Activated CD4-positive, alpha-beta T cell treated with anti-CD3 and anti-CD28 coated beads, Interleukin-2, amount 10 ng/mL, durations not matched to agents 24 days and 14 days (primary cell): ENCODE results near the gene NKAIN1. TPM values are rescaled to one million over a fixed set of nuclear protein-coding genes. Genes with fewer than 3 reads are reported as not detected.

Experiments
- DNase-seq: peaks from one replicate; pipeline ENCODE4 v3.0.0; 2022
- H3K27ac Mint-ChIP-seq: one replicate; pipeline ENCODE4 v1.8.0; 2022; ENCODE audit warnings: mild to moderate bottlenecking, mixed read lengths
- H3K27me3 Mint-ChIP-seq: one replicate; pipeline ENCODE4 v1.8.0; 2022; ENCODE audit warnings: mixed read lengths
- H3K36me3 Mint-ChIP-seq: one replicate; pipeline ENCODE4 v1.8.0; 2022; ENCODE audit warnings: low read depth, mild to moderate bottlenecking, mixed read lengths
- H3K4me1 Mint-ChIP-seq: one replicate; pipeline ENCODE4 v1.8.0; 2021; ENCODE audit warnings: mixed read lengths
- H3K4me3 Mint-ChIP-seq: one replicate; pipeline ENCODE4 v1.8.0; 2022; ENCODE audit warnings: mild to moderate bottlenecking, moderate library complexity, mixed read lengths
- H3K9me3 Mint-ChIP-seq: one replicate; pipeline ENCODE4 v1.8.0; 2021; ENCODE audit warnings: mixed read lengths
- intact Hi-C: fragments of 100-400 bp; cut with micrococcal nuclease; formaldehyde crosslinking; loops from one replicate; pipeline ENCODE4 v1.15.1; 2023
- total RNA-seq: library from RNA; stranded (reverse); gene quantifications from 2 replicates; pipeline ENCODE4 v1.2.3, GENCODE V29; 2022

NKAIN1 gene
- total RNA-seq, 1 donor from 2014 or later = not detected

DNA sequence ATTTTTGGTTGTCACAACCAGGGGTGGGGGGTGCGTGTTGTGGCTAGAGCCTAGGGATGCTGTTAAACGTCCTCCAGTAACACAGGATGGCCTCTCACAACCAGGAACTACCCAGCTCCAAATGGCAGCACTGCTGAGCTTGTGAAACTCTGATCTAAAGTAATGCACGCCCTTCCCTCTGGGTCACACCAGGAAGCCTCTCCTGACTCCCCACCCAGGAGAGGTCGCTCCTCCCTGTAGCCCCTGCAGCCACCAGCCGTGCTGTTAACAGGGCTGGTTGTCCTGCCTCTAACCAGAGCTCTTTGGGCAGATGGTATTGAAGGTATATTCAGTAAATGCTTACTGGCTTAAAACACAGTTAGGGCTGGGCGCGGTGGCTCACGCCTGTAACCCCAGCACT, 73.2 kb downstream of the NKAIN1 start:
- Mint-ChIP-seq H3K4me1 (peaks cover 14% of the 10 kb centered on the region), H3K27ac (no peak overlapping the region), H3K36me3 (no peaks in the 10 kb centered on the region), H3K4me3 (no peak overlapping the region), H3K9me3 (no peaks in the 10 kb centered on the region), H3K27me3 (peaks cover 4% of the 10 kb centered on the region)
- DNase-seq = no peak
- intact Hi-C loops = no loop called here

DNA sequence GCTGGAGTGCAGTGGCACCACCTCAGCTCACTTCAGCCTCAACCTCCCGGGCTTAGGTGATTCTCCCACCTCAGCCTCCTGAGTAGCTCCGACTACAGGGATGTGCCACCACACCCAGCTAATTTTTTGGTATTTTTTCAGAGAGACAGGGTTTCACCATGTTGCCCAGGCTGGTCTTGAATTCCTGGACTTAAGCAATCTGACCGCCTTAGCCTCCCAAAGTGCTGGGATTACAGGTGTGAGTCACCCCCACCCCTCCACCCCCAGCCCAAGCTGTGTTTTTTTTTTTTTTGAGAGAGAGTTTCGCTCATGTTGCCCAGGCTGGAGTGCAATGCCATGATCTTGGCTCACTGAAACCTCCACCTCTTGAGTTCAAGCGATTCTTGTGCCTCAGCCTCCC, 75.4 kb downstream of the NKAIN1 start:
- Mint-ChIP-seq H3K36me3 (no peaks in the 10 kb centered on the region), H3K4me1 (peaks cover 9% of the 10 kb centered on the region), H3K27ac (no peak overlapping the region), H3K9me3 (no peaks in the 10 kb centered on the region), H3K27me3 (peaks cover 4% of the 10 kb centered on the region), H3K4me3 (no peak overlapping the region)
- no peak for DNase-seq
- intact Hi-C loops = no loop called here

DNA sequence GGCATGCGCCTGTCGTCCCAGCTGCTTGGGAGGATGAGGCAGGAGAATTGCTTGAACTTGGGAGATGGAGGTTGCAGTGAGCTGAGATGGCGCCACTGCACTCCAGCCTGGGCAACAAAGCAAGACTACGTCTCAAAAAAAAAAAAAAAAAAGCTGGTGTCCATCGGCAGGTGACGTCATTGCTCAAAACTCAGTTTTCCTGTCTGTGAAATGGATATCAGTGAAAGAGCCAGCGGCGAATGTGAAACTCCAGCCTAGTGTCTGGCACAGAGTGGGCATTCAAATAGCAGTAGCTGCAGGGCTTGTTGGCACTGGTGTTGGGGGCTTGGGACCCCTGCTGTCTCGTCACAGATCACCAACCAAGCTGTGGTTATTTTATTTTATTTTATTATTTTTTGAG, 75.8 kb downstream of the NKAIN1 start:
- H3K27ac Mint-ChIP-seq = no peak overlapping the region
- H3K4me3 Mint-ChIP-seq = no peak overlapping the region
- H3K4me1 Mint-ChIP-seq = peaks cover 9% of the 10 kb centered on the region
- DNase-seq = no peak
- H3K27me3 Mint-ChIP-seq = peaks cover 4% of the 10 kb centered on the region
- H3K9me3 Mint-ChIP-seq = no peaks in the 10 kb centered on the region
- no peaks in the 10 kb centered on the region for H3K36me3 Mint-ChIP-seq
- intact Hi-C loops = no loop called here

DNA sequence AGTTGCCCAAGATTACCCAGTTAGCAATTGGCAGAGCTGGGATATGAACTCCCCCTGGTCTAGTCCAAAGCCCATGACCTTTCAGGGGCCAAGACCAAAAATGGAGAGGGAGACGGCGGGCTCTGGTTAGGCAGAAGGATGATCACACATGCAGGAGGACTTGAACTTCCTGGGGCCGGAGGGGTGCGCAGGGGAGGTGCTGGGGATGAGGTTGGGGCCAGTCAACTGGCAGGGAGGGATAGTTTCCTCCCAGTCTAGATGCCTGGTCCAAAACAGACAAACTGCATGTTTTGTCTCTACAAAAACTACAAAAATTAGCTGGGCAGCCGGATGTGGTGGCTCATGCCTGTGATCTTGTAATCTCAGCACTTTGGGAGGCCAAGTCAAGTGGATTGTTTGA, 78.1 kb downstream of the NKAIN1 start:
- no peaks in the 10 kb centered on the region for H3K36me3 Mint-ChIP-seq
- no peak for DNase-seq
- peaks cover 4% of the 10 kb centered on the region for H3K27me3 Mint-ChIP-seq
- peak overlapping the region; percentile 51 for H3K27ac Mint-ChIP-seq
- peak overlapping the region; percentile 54 for H3K4me3 Mint-ChIP-seq
- peaks cover 9% of the 10 kb centered on the region for H3K4me1 Mint-ChIP-seq
- no peaks in the 10 kb centered on the region for H3K9me3 Mint-ChIP-seq
- intact Hi-C loops = no loop called here

DNA sequence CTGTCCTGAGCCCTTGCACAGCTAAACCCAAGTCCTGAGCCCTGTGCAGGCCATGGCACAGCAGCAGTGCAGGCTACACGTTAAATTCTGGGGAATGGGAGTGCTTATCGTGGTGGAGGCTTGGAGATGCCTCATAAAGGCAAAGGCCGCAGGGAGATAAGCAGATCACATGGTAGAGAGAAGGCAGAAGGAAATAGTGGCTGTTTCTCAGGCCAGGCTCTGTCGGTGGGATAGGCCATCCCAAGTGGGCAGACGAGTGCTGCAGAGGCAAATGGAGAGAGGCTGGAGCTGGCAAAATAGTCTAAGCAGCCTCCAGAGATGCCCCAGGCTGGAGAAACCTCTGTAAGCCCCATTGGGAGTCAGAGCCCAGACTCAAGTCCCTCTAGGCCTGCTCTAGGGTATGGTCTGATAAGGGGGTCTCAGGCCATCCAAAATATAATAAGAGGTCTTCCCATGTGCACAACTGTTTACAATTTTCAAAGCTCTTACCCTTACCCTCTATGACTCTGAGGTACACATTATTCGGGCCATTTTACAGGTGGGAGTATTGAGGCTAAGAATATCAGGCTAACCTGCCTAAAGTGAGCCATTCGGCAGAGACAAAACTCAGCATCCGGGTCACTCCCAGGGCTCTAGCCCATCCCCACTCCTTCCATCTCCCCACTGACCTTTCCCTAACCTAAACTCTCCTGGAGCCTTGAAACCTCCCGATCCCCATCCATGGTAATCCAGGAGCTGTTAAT, 79.6 kb downstream of the NKAIN1 start:
- no peak overlapping the region for H3K4me3 Mint-ChIP-seq
- intact Hi-C loops = loop anchor here (10.0 kb wide), 1 partner anchor 445 kb away; no protein-coding TSS in a partner anchor
- H3K27ac Mint-ChIP-seq = no peak overlapping the region
- H3K27me3 Mint-ChIP-seq = peaks cover 2% of the 10 kb centered on the region
- DNase-seq = no peak
- H3K9me3 Mint-ChIP-seq = no peaks in the 10 kb centered on the region
- H3K4me1 Mint-ChIP-seq = peaks cover 14% of the 10 kb centered on the region
- H3K36me3 Mint-ChIP-seq = peaks cover 3% of the 10 kb centered on the region

DNA sequence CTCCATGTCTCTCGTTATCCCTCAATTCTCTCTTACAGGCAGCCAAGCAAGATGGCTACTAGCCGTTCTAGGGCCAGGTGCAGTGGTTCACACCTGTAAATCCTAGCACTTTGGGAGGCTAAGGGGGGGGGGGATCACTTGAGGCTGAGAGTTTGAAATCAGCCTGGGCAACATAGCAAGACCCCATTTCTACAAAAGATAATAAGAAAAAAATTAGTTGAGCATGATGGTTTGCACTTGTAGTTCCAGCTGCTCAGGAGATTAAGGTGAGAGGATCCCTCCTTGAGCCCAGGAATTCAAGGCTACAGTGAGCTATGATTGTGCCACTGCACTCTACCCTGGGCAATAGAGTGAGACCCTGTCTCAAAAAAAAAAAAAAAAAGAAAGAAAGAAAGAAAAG, 80.4 kb downstream of the NKAIN1 start:
- Mint-ChIP-seq H3K4me3 (no peak overlapping the region), H3K27me3 (peaks cover 2% of the 10 kb centered on the region), H3K36me3 (peaks cover 3% of the 10 kb centered on the region), H3K27ac (no peak overlapping the region), H3K9me3 (no peaks in the 10 kb centered on the region), H3K4me1 (peaks cover 14% of the 10 kb centered on the region)
- DNase-seq = no peak
- intact Hi-C loops = loop anchor here (10.0 kb wide), 1 partner anchor 445 kb away; no protein-coding TSS in a partner anchor

DNA sequence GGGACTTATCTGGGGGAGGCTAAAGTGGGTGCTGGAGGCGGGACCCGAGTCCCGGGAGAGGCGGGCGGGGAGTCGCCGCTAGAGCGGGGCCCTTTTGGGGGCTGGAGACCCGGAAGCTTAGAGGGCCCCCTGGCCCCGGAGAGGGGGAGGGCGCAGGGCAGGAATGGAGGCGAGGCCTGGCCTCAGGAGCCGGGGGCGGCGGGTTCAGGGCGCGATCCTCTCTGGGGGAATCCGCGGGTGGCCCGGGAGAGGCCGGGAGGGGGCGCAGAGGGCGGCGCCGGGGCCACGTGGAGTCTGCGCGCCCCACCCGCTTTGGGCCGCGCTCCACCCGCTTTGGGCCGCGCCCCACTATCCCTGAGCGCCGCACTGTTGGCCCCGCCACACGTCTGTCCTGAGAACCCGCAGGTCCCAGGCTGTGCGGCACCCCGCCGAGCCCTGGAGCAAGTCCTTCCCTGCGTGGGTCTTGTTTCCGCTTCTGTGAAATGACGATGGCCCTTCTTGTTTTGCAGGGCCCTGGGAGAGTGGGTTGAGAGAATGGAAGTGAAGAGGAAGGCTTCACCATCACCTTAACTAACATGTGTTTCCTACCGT, 84.4 kb downstream of the NKAIN1 start:
- Mint-ChIP-seq H3K36me3 (peaks cover 3% of the 10 kb centered on the region), H3K27ac (peak overlapping the region; percentile 84), H3K4me1 (peaks cover 6% of the 10 kb centered on the region), H3K4me3 (peak overlapping the region; percentile 96), H3K27me3 (peaks cover 4% of the 10 kb centered on the region), H3K9me3 (no peaks in the 10 kb centered on the region)
- DNase-seq = peak; percentile 91
- intact Hi-C loops = loop anchor here (2.0 to 10.0 kb wide), 2 partner anchors 91 to 441 kb away; partner anchors contain the start of gene PUM1

DNA sequence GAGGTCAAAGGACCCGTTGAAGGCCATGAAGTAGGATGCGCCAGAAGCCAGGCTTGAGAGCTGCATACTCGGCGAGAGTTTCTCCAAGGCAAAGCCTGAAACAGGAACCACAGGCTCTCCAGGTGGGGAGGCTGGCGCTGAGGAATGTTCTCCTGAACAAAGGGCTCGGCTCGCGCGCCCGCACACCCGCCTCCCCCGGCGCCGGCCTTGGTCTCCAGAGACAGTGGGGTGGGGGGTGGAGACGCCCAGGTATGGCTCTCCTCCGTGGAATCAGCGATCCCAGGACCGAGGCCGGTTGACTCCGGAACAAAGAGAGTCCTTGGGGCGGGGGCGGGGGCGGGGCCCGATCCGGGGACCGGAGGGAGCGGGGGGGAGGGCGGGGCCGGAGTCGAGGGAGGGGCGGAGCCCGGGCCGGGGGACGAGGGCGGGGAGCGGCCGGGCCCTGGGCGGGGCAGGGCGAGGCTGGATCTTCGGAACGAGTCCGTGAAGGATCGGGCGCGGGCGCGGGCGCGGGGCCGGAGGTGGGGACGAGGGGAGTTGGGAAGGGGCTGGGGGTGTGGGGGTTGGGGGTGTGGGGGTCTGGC, 85.0 kb downstream of the NKAIN1 start:
- Mint-ChIP-seq H3K9me3 (no peaks in the 10 kb centered on the region), H3K36me3 (peaks cover 3% of the 10 kb centered on the region), H3K4me3 (peak overlapping the region; percentile 96), H3K27ac (peak overlapping the region; percentile 66), H3K27me3 (peaks cover 4% of the 10 kb centered on the region), H3K4me1 (peaks cover 6% of the 10 kb centered on the region)
- DNase-seq = peak; percentile 90
- intact Hi-C loops = loop anchor here (2.0 to 10.0 kb wide), 2 partner anchors 90 to 440 kb away; partner anchors contain the start of gene PUM1

DNA sequence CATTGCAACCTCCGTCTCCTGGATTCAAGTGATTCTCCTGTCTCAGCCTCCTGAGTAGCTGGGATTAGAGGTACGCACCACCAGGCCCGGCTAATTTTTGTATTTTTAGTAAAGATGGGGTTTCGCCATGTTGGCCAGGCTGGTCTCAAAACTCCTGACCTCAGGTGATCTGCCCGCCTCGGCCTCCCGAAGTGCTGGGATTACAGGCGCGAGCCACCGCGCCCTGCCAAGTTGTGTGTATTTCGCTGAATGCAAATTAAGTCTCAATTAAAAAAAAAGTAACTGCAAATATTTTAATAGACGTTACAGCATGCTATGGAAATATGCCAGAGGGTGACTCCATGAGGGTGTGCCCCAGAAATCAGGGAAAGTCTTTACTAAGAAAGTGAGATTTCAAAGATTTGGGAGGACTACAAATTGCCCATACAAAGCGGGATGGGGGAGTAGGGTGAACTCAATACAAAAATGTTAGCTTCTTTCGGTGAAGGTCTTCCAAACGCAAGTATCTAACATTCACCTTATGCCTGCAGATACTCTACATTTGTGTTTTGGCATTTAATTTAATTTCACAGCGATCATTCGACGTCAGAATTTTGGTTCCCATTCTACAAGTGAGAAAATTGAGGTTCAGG, 85.6 kb downstream of the NKAIN1 start:
- intact Hi-C loops = loop anchor here (2.0 to 10.0 kb wide), 2 partner anchors 89 to 439 kb away; partner anchors contain the start of gene PUM1

DNA sequence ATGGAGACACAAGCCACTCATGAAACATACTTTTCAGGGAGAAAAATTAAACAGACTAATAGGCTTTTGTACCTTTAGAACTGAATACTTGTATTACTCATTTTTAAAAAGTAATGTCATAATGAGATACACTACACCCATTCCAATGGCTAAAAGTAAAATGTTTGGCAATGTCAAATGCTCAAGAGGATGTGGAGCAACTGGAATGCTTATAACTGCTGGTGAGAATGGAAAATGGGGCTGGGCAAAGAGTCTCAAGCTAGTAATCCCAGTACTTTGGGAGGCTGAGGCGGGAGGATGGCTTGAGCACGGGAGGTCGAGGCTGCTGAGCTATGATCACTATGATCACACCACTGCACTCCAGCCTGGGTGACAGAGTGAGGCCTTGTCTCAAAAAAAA, 86.3 kb downstream of the NKAIN1 start:
- intact Hi-C loops = loop anchor here (10.0 kb wide), 1 partner anchor 439 kb away; no protein-coding TSS in a partner anchor
- H3K4me1 Mint-ChIP-seq = peaks cover 6% of the 10 kb centered on the region
- no peak overlapping the region for H3K27ac Mint-ChIP-seq
- peaks cover 3% of the 10 kb centered on the region for H3K36me3 Mint-ChIP-seq
- H3K27me3 Mint-ChIP-seq = peaks cover 4% of the 10 kb centered on the region
- peak overlapping the region; percentile 42 for H3K4me3 Mint-ChIP-seq
- no peak for DNase-seq
- H3K9me3 Mint-ChIP-seq = no peaks in the 10 kb centered on the region

More for the DNA sequence above, 85.6 kb downstream of the NKAIN1 start:
- Mint-ChIP-seq H3K36me3 (peaks cover 3% of the 10 kb centered on the region), H3K9me3 (no peaks in the 10 kb centered on the region), H3K27ac (peak overlapping the region; percentile 66), H3K27me3 (peaks cover 4% of the 10 kb centered on the region), H3K4me1 (peaks cover 6% of the 10 kb centered on the region), H3K4me3 (peak overlapping the region; percentile 96)
- no peak for DNase-seq

DNA sequence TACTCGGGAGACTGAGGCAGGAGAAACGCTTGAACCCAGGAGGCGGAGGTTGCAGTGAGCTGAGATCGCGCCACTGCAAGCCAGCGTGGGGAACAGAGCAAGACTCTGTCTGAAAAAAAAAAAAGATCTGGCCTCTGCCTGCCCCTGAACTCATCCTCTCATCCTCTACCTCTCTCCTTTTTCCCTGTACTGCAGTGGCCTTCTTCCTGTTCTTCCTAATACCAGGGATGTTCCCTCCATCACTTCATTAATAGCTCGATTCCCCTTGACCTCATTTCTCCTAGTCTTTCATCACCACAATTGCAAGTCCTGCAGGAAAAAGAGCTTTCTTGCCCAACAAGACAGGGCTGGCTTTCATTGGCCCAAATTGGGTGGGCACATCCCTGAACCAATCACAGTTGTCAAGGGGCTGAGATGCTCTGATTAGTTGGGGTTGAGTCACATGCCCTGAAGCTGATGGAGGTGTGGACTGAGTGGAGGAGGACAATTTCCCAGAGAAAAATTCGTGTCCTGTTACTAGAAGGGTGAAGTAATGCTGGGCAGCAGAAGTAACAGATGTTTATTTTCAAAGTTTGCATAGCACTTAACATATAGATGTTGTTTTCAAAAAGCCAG, 87.4 kb downstream of the NKAIN1 start:
- Mint-ChIP-seq H3K27ac (no peak overlapping the region), H3K9me3 (no peaks in the 10 kb centered on the region), H3K4me3 (no peak overlapping the region), H3K27me3 (peaks cover 4% of the 10 kb centered on the region), H3K36me3 (peaks cover 3% of the 10 kb centered on the region), H3K4me1 (peaks cover 6% of the 10 kb centered on the region)
- DNase-seq = no peak
- intact Hi-C loops = loop anchor here (10.0 kb wide), 1 partner anchor 437 kb away; no protein-coding TSS in a partner anchor

DNA sequence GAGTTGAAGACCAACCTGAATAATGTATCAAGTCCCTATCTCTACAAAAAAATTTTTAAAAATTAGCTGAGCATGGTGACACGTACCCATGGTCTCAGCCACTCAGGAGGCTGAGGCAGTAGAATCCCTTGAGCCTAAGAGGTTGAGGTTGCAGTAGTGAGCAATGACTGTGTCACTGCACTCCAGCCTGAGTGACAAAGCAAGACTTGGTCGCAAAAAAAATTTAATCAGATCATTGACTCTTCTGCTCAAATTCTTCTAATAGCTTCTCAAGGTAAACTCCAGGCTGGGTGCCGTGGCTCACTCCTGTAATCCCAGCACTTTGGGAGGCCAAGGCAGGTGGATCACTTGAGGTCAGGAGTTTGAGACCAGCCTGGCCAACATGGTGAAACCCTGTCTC, 88.3 kb downstream of the NKAIN1 start:
- no peak for DNase-seq
- Mint-ChIP-seq H3K27me3 (peaks cover 4% of the 10 kb centered on the region), H3K4me3 (no peak overlapping the region), H3K9me3 (no peaks in the 10 kb centered on the region), H3K4me1 (peaks cover 6% of the 10 kb centered on the region), H3K36me3 (peaks cover 3% of the 10 kb centered on the region), H3K27ac (no peak overlapping the region)
- intact Hi-C loops = loop anchor here (10.0 kb wide), 1 partner anchor 437 kb away; no protein-coding TSS in a partner anchor

DNA sequence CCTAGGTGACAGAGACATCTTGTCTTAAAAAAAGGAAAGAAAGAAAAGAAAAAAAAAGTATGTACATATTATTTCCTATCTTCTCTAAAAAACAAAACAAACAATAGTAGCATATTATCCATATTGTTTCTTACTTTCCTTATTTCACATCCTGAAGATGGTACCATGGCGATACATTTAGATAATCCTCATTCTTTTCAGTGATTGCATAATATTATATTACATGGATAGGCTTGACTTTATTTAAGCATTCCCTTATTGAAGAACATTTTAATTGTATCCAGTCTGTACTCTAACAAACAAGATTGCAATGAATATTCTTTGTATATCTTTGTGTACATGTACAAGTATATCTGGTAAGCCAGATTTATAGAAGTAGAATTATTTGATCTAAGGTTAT, 91.3 kb downstream of the NKAIN1 start:
- Mint-ChIP-seq H3K27ac (no peak overlapping the region), H3K4me3 (no peak overlapping the region), H3K27me3 (peaks cover 4% of the 10 kb centered on the region), H3K36me3 (no peaks in the 10 kb centered on the region), H3K9me3 (no peaks in the 10 kb centered on the region), H3K4me1 (peaks cover under 1% of the 10 kb centered on the region)
- no peak for DNase-seq
- intact Hi-C loops = no loop called here
